ENCODE measurements around the gene RPS6KC1.

The RPS6KC1 gene

DNA sequence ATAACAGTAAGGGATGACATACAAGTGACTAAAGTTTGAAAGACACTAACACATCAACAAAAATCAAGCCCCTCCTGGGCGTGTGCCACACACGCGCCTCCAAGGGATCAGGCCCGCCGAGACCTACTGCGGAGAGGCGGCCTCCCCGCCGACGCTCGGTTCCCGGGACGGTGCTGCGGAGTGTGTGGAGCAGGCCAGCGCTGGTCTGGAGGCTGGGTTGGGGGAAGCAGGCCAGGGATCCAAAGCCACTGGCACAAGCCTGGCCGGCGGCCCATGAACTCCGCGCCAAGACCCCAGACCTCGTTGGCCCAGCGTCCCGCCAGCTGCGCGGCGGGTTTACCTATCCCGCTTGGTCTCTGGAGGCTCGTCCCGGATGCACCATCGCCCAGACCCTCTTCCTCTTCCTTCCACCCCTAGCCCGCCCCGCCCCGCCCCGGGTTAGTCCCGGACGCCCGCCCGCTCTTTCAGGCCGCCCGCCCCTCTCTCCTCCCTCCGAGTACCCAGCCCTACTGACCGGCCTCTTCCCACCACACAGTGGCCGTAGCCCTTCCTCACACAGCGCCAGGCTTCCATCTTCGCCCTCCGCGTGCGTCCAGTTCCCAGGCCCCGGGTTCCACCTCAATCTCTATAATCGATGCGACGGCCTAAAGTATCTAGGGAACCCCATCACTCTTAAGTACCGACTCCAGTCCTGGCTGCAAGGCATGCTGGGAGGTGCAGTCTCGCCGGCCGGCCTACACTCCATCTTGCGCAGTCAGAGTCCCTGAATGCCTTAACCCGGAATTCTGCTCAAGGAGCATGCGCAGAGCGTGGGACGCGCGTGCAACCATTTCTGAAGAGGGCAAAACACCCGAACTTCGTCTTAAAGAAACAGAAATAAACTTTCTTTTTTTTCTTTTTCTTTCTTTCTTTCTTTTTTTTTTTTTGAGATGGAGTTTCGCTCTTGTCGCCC is 35.7 kb upstream of the RPS6KC1 start, which contains the start of gene ANGEL2:
Gene ANGEL2 (minus strand): TSS at position 769 of the 952 bp plus-strand sequence. CDS start 196 bp downstream, at position 573.
- H3K79me2 ChIP-seq (ENCODE audit: control insufficient read depth, insufficient read depth, low read length, poor library complexity): peaks cover 7% of the 10 kb centered on the region
- H3K79me1 ChIP-seq (ENCODE audit: low read length): peaks cover 6% of the 10 kb centered on the region
- no peaks in the 10 kb centered on the region for H3K9me3 ChIP-seq (ENCODE audit: insufficient read depth, low read depth, low read length)
- H3K18ac ChIP-seq (ENCODE audit: low read length): peak within 1 kb of the TSS; percentile 97
- H3K27ac ChIP-seq (ENCODE audit: low read depth, low read length): peak within 1 kb of the TSS; percentile 95
- H4K12ac ChIP-seq (ENCODE audit: low read depth, low read length): peak within 1 kb of the TSS; percentile 87
- peaks cover 2% of the 10 kb centered on the region in 2 experiments for H3K4me1 ChIP-seq (ENCODE audit: control insufficient read depth in 1 of 2, insufficient read depth in 2 of 2, low read length in 2 of 2)
- H3K9ac ChIP-seq (ENCODE audit: low read length): peak within 1 kb of the TSS; percentile 93
- peak within 1 kb of the TSS; percentile 85 for H3K4me3 ChIP-seq (ENCODE audit: low read depth, low read length)
- H2AFZ ChIP-seq (ENCODE audit: insufficient read depth, low read length, poor library complexity): peak within 1 kb of the TSS; percentile 91
- peak within 1 kb of the TSS; percentile 70 for H2BK5ac ChIP-seq (ENCODE audit: low read depth, low read length, poor library complexity)
- H4K8ac ChIP-seq (ENCODE audit: low read depth, low read length): peak within 1 kb of the TSS; percentile 100
- no peaks in the 10 kb centered on the region for H3K36me3 ChIP-seq (ENCODE audit: control insufficient read depth in 1 of 2, insufficient read depth in 2 of 2, low read length in 2 of 2)
- peak within 1 kb of the TSS; percentile 91 for H4K91ac ChIP-seq (ENCODE audit: low read depth, low read length)
- peak within 1 kb of the TSS; percentile 81 for H3K4ac ChIP-seq (ENCODE audit: low read depth, low read length)
- DNase-seq: peak; percentile 98 to 99
- H2BK12ac ChIP-seq (ENCODE audit: low read length): no peak within 1 kb of the TSS
- H3K14ac ChIP-seq (ENCODE audit: low read length): peak within 1 kb of the TSS; percentile 97
- WGBS (ENCODE audit: extremely low coverage, insufficient coverage, insufficient read length): no CpG with 5 or more reads among the region's 66 CpGs
- no peak within 1 kb of the TSS for H3K23ac ChIP-seq (ENCODE audit: low read length)
- H2BK120ac ChIP-seq (ENCODE audit: insufficient read depth, low read length, poor library complexity): peak within 1 kb of the TSS; percentile 90
- peak within 1 kb of the TSS; percentile 54 for H2AK5ac ChIP-seq (ENCODE audit: low read length)
- H3K4me2 ChIP-seq (ENCODE audit: low read length): peak within 1 kb of the TSS; percentile 68
- H3K27me3 ChIP-seq (ENCODE audit: insufficient read depth, low read length): no peaks in the 10 kb centered on the region

- Histone ChIP-seq H3K18ac (ENCODE audit: low read length) (no peak overlapping the region), H3K4me3 (ENCODE audit: low read depth, low read length) (no peak overlapping the region), H4K91ac (ENCODE audit: low read depth, low read length) (no peak overlapping the region), H3K27ac (ENCODE audit: low read depth, low read length) (no peak overlapping the region), H3K79me1 (ENCODE audit: low read length) (peaks cover 6% of the 10 kb centered on the region), H3K9me3 (ENCODE audit: insufficient read depth, low read depth, low read length) (no peaks in the 10 kb centered on the region), H3K27me3 (ENCODE audit: insufficient read depth, low read length) (no peaks in the 10 kb centered on the region), H4K8ac (ENCODE audit: low read depth, low read length) (no peak overlapping the region), H3K4ac (ENCODE audit: low read depth, low read length) (no peak overlapping the region), H3K23ac (ENCODE audit: low read length) (no peak overlapping the region), H2BK120ac (ENCODE audit: insufficient read depth, low read length, poor library complexity) (no peak overlapping the region), H3K4me2 (ENCODE audit: low read length) (no peak overlapping the region), H2BK5ac (ENCODE audit: low read depth, low read length, poor library complexity) (no peak overlapping the region), H4K12ac (ENCODE audit: low read depth, low read length) (no peak overlapping the region), H3K36me3 (ENCODE audit: control insufficient read depth in 1 of 2, insufficient read depth in 2 of 2, low read length in 2 of 2) (no peaks in the 10 kb centered on the region), H3K79me2 (ENCODE audit: control insufficient read depth, insufficient read depth, low read length, poor library complexity) (peaks cover 7% of the 10 kb centered on the region), H3K4me1 (ENCODE audit: control insufficient read depth in 1 of 2, insufficient read depth in 2 of 2, low read length in 2 of 2) (peaks cover 2% of the 10 kb centered on the region in 2 experiments), H2AFZ (ENCODE audit: insufficient read depth, low read length, poor library complexity) (no peak overlapping the region), H3K14ac (ENCODE audit: low read length) (no peak overlapping the region), H2AK5ac (ENCODE audit: low read length) (no peak overlapping the region), H2BK12ac (ENCODE audit: low read length) (no peak overlapping the region), H3K9ac (ENCODE audit: low read length) (no peak overlapping the region)
- WGBS (ENCODE audit: extremely low coverage, insufficient coverage, insufficient read length): no CpG with 5 or more reads among the region's 9 CpGs
- no peak for DNase-seq
Measured at GRCh38 chr1:213017447-213018273, 33.4 kb upstream of the RPS6KC1 start.

DNA sequence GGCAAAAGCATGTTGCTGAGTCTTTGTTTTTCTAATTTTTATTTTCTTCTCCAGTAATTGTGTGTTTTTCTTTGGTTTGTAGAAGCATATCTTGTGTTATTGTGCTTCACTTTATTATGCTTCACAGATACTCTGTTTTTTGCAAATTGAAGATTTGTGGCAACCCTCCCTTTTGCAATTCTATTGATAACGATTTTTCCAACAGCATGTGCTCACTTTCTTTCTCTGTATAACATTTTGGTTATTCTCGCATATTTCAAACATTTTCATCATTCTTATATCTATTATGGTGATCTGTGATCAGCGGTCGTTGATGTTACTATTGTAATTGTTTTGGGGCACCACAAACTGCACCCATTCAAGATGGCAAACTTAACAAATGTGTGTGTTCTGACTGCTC is 31.6 kb upstream of the RPS6KC1 start:
- Histone ChIP-seq H2AFZ (ENCODE audit: insufficient read depth, low read length, poor library complexity) (no peak overlapping the region), H3K79me2 (ENCODE audit: control insufficient read depth, insufficient read depth, low read length, poor library complexity) (peaks cover 7% of the 10 kb centered on the region), H4K8ac (ENCODE audit: low read depth, low read length) (no peak overlapping the region), H4K12ac (ENCODE audit: low read depth, low read length) (no peak overlapping the region), H3K27ac (ENCODE audit: low read depth, low read length) (no peak overlapping the region), H3K36me3 (ENCODE audit: control insufficient read depth in 1 of 2, insufficient read depth in 2 of 2, low read length in 2 of 2) (no peaks in the 10 kb centered on the region), H2BK12ac (ENCODE audit: low read length) (no peak overlapping the region), H3K23ac (ENCODE audit: low read length) (no peak overlapping the region), H3K4ac (ENCODE audit: low read depth, low read length) (no peak overlapping the region), H3K14ac (ENCODE audit: low read length) (no peak overlapping the region), H3K4me3 (ENCODE audit: low read depth, low read length) (no peak overlapping the region), H3K79me1 (ENCODE audit: low read length) (peaks cover 6% of the 10 kb centered on the region), H3K27me3 (ENCODE audit: insufficient read depth, low read length) (no peaks in the 10 kb centered on the region), H3K4me2 (ENCODE audit: low read length) (no peak overlapping the region), H3K9ac (ENCODE audit: low read length) (no peak overlapping the region), H2BK120ac (ENCODE audit: insufficient read depth, low read length, poor library complexity) (no peak overlapping the region), H3K9me3 (ENCODE audit: insufficient read depth, low read depth, low read length) (no peaks in the 10 kb centered on the region), H3K4me1 (ENCODE audit: control insufficient read depth in 1 of 2, insufficient read depth in 2 of 2, low read length in 2 of 2) (peaks cover 2% of the 10 kb centered on the region in 2 experiments), H2AK5ac (ENCODE audit: low read length) (no peak overlapping the region), H4K91ac (ENCODE audit: low read depth, low read length) (no peak overlapping the region), H2BK5ac (ENCODE audit: low read depth, low read length, poor library complexity) (no peak overlapping the region), H3K18ac (ENCODE audit: low read length) (no peak overlapping the region)
- no peak for DNase-seq
- no CpG with 5 or more reads among the region's 4 CpGs for WGBS (ENCODE audit: extremely low coverage, insufficient coverage, insufficient read length)

GRCh38 chr1:213020016-213020415 is 31.0 kb upstream of the RPS6KC1 start:
- no peaks in the 10 kb centered on the region for H3K36me3 ChIP-seq (ENCODE audit: control insufficient read depth in 1 of 2, insufficient read depth in 2 of 2, low read length in 2 of 2)
- H2BK120ac ChIP-seq (ENCODE audit: insufficient read depth, low read length, poor library complexity): no peak overlapping the region
- peaks cover 4% of the 10 kb centered on the region for H3K79me2 ChIP-seq (ENCODE audit: control insufficient read depth, insufficient read depth, low read length, poor library complexity)
- no peak overlapping the region for H4K12ac ChIP-seq (ENCODE audit: low read depth, low read length)
- H2AFZ ChIP-seq (ENCODE audit: insufficient read depth, low read length, poor library complexity): no peak overlapping the region
- H3K79me1 ChIP-seq (ENCODE audit: low read length): peaks cover 5% of the 10 kb centered on the region
- H3K9ac ChIP-seq (ENCODE audit: low read length): no peak overlapping the region
- no peak overlapping the region for H2BK12ac ChIP-seq (ENCODE audit: low read length)
- no peak overlapping the region for H2BK5ac ChIP-seq (ENCODE audit: low read depth, low read length, poor library complexity)
- H3K4ac ChIP-seq (ENCODE audit: low read depth, low read length): no peak overlapping the region
- H3K18ac ChIP-seq (ENCODE audit: low read length): no peak overlapping the region
- DNase-seq: no peak
- no peak overlapping the region for H3K4me2 ChIP-seq (ENCODE audit: low read length)
- H3K4me3 ChIP-seq (ENCODE audit: low read depth, low read length): no peak overlapping the region
- H3K23ac ChIP-seq (ENCODE audit: low read length): no peak overlapping the region
- no peak overlapping the region for H4K91ac ChIP-seq (ENCODE audit: low read depth, low read length)
- H2AK5ac ChIP-seq (ENCODE audit: low read length): no peak overlapping the region
- no peak overlapping the region for H4K8ac ChIP-seq (ENCODE audit: low read depth, low read length)
- no peak overlapping the region for H3K27ac ChIP-seq (ENCODE audit: low read depth, low read length)
- H3K4me1 ChIP-seq (ENCODE audit: control insufficient read depth in 1 of 2, insufficient read depth in 2 of 2, low read length in 2 of 2): no peaks in the 10 kb centered on the region
- no CpG with 5 or more reads among the region's 3 CpGs for WGBS (ENCODE audit: extremely low coverage, insufficient coverage, insufficient read length)
- H3K27me3 ChIP-seq (ENCODE audit: insufficient read depth, low read length): no peaks in the 10 kb centered on the region
- H3K14ac ChIP-seq (ENCODE audit: low read length): no peak overlapping the region
- H3K9me3 ChIP-seq (ENCODE audit: insufficient read depth, low read depth, low read length): no peaks in the 10 kb centered on the region

Measured in trophoblast cell (in vitro differentiated cells and primary cell).